NCI-H345 treated with DMSO at 0.1 percent for 48 hours (cell line): Measurements from ENCODE around the gene CDK14.
"Not testable (repeated sequence)": the region's sequence is repeated elsewhere in the genome, so short reads cannot be mapped to it uniquely, and the experiment has no call there.

Experiments
- DNase-seq: peaks from one replicate; lab custom pipeline; 2025; ENCODE audit not compliant: unreplicated experiment; lab: John Stamatoyannopoulos, UW

The CDK14 gene

GRCh38 chr7:90889210-90889609 lies 293.1 kb downstream of the CDK14 start:
- DNase-seq = no peak

DNA sequence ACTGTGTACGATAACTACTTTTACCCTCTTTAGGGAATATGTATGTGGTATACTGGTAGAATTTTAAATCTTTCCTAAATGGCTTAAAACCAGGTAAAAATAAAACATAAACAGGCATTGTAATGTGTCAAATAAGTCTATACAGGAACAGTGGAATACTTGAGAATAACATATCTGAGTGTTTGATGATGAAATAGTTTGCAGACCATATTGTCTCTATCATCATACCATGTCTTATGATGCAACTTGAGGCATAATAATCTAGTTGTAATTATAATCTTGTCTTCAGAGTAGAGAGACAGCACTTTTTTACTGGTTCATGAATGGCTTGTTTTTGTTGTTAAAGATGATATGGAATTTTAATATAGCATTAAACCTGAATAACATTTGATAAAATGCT lies 293.5 kb downstream of the CDK14 start:
- no peak for DNase-seq

GRCh38 chr7:90891529-90891928 lies 295.4 kb downstream of the CDK14 start:
- DNase-seq = no peak

GRCh38 chr7:90892213-90892612 lies 296.1 kb downstream of the CDK14 start:
- no peak for DNase-seq

DNA sequence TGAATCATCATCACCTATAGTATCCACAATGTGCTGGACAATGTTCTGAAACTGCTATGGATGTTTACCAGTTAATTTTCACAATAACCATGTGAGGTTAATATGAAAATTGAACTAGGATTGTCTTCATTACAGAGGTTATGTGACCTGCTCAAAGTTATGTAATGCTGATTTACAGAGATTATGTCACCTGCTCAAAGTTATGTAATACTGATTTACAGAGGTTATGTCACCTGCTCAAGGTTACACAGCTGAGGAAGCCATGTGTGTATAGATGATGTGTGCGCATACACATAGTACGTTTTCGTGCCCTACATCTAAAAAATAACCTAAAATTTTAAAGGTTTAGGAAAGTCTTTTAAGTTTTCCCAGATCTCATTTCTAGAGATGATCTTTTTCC lies 298.0 kb downstream of the CDK14 start:
- DNase-seq = no peak

- no peak for DNase-seq
Measured at GRCh38 chr7:90896458-90896857, 300.3 kb downstream of the CDK14 start.

DNA sequence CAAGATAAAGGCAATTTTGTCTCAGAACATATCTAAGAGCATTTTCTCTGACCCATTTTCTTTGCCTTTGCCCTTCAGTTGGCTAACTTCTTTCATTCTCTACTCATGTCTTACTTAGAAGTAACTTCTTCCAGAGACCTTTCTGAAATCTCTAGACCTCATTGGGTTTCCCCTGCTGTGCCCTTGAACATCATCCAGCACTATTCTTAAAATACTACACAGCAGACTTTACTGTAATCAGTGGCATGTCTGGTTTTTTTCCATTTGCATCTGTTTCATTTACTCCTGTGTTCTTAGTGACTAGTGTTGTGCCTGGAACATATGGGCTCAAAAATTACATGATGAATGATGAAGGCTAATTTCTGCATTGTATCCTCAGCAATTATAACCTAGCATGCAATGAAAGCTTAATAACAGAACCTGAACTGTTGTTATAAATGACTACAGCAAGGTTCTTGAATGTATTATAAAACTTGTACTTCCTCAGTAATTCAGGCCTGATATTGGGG lies 301.9 kb downstream of the CDK14 start:
- DNase-seq = no peak

- DNase-seq = no peak
Measured at GRCh38 chr7:90900628-90901356, 304.7 kb downstream of the CDK14 start.

- no peak for DNase-seq
Measured at GRCh38 chr7:90903841-90904240, 307.7 kb downstream of the CDK14 start.

DNA sequence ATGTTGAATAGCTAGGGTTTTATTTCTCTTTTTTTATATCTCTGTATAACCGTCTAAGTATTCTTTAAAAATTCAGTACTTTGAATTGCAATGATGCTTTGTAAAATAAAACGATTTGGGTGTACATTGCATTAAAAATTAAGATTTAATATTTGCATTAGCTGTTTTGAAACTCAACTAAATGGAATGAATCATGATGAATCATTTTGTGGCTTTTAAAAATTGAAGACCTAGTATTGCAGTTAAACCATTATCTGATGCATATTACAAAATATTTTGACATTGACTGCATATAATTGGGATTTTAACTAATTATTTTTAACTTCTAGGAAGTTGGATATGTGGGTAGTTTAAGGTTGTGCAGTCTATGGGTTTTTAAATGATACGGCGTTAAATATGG lies 314.0 kb downstream of the CDK14 start:
- no peak for DNase-seq

DNA sequence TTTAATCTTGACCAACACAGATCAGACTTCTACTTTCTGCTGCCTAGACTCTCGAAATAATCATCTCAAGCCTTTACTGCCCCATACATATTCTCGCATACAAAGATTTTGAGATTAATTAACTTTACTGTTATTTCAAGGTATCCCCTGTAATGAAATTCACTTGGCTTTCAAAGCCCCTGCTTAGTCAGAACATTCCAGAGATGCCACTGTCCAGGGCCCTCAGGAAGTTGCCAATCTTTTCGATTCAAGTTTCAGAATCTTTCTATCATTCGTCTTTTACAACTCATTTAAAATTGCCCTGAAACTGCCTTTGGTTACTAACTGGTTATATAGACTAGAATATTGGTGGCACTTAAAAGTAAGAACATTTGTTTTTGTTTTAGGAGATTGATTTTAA lies 320.2 kb downstream of the CDK14 start:
- no peak for DNase-seq

- no peak for DNase-seq
Measured at GRCh38 chr7:90917539-90917938, 321.4 kb downstream of the CDK14 start.

GRCh38 chr7:90918303-90918702 lies 322.2 kb downstream of the CDK14 start:
- DNase-seq = no peak

- no peak for DNase-seq
Measured at GRCh38 chr7:90919816-90920215, 323.7 kb downstream of the CDK14 start.

DNA sequence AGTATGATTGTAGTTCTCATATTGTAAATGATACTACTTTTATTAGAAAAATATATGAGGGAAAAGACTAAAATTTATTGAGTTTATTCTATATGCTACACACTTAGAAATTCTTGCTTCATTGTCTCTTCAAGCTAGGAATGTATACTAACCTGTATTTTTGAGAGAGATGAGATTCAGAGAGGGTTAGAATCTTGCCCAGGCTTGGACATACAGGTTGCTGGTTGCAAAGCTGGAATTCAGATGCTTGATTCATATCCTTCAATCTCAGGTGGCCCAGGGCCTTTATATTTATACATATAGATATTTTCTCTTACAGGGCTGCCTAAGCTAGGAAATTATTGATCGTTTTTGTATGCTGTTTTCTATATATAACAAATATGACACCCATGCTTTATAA lies 324.2 kb downstream of the CDK14 start:
- DNase-seq = no peak

DNA sequence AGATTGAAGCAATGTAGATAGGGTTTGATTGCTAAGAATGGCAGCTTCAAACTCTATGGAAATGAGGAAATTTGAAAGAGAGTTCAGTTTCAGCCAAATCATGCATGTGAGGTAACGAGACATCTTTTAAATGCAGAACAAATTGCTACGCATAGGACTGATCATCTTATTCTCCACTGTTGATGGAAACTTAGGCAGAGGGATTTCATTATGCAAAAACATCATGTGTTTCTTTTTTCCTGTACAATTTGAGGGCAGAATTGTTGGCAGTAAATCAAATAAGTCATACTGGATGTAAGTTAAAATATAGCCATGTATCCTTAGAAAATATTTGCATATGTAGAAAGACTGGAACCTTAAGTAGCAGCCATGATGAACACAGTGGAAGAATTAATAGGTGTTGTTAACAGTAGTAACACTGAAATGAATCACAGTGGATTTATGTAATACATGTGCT lies 327.4 kb downstream of the CDK14 start:
- DNase-seq = no peak

GRCh38 chr7:90928700-90929424 lies 332.7 kb downstream of the CDK14 start:
- DNase-seq = not testable (repeated sequence)

DNA sequence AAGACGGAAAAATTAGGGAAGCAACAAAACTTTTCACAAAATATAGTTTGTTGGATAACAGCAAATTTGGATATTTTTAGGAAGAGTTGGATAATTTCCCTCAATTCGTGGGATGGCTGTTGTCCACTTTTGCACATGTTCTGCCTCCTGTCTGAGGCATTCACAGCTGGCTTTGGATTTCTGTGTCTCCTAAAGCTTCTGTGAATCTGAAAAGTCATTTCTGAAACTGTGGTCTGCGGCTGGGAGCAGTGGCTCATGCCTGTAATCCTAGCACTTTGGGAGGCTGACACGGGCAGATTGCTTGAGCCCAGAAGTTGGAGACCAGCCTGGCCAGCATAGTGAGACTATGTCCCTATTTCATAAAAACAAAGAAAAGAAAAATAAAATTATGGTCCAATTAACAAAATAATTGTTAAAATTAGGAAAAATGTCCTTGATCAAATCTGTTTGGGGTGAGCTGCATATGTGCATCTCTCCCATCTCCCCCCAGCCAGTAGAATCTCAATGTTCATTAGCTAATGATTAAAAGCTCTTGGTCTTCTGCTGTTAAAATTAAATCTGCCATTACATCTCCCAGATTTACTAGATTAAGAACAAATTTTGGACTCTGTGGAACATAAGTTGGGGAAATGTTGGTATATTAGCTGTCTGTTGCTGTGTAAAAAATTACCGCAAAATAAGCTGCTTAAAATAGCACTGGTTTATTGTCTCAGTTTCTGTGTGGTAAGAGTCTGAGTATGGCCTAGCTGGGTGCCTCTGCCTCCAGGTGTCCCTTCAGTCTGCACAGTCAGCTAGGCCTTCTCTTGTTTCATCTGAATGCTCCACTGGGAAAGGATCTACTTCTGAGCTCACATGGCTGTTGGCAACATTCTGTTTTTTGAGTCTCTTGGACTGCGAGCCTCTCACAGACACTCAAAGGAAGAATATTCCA lies 336.1 kb downstream of the CDK14 start:
- peak; percentile 7 for DNase-seq

DNA sequence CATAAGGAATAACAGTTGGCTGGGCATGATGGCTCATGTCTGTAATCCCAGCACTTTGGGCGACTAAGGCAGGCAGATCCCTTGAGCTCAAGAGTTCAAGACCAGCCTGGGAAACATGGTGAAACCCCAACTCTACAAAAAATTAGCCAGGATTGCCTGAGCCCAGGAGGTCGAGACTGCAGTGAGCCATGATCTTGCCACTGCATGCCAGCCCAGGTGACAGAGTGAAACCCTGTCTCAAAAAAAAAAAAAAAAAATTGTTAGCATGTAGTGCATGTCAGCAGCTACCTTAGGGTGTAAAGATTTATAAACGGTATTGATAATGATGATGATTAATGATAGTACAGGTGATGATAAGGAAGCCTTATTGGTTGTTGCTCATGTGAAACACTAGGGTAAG lies 336.9 kb downstream of the CDK14 start:
- DNase-seq = no peak

- DNase-seq = no peak
Measured at GRCh38 chr7:90933984-90934383, 337.9 kb downstream of the CDK14 start.

DNA sequence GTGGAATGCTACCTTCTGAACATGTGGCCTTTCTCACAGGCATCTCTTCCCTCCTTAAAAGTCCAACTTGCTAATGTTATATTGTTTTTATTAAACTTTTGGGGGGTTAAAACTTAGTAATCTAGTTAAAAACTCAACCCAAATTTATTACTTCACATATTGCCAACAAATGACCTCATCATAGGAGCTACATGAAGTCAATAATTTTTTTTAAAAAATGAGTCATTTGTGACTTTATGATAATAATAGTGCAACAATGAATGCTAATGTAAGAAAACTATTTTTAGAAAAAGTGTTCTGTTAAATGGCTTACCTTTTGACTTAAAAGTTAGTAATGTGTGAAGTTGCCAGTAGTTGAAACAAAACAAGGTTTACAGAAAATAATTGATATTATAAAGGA lies 342.2 kb downstream of the CDK14 start:
- DNase-seq = no peak
